ENCODE measurements around the gene TYK2.
"Not testable (repeated sequence)": the region's sequence is repeated elsewhere in the genome, so short reads cannot be mapped to it uniquely, and the experiment has no call there.

Gene TYK2

GRCh38 chr19:10368101-10368803 is 12.1 kb downstream of the TYK2 start:
- DNase-seq = no peak

DNA sequence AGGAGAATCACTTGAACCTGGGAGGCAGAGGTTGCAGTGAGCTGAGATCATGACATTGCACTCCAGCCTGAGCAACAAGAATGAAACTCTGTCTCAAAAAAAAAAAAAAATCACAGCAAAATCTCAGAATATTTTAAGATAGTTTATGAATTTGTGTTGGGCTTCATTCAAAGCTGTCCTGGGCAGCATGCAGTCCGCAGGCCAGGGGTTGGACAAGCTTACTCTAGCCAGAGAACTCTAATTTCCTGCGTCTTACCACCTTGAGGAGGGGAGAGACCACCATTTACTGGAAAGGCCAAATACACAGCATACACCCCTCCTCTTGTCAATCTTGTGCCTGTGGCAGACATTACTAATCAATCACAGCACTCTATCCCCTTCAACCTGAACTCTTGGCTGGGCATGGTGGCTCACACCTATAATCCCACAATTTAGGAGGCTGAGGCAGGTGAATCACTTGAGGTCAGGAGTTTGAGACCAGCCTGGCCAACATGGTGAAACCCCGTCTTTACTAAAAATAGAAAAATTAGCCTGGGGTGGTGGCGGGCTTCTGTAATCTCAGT is 13.3 kb downstream of the TYK2 start:
- not testable (repeated sequence) for DNase-seq

DNA sequence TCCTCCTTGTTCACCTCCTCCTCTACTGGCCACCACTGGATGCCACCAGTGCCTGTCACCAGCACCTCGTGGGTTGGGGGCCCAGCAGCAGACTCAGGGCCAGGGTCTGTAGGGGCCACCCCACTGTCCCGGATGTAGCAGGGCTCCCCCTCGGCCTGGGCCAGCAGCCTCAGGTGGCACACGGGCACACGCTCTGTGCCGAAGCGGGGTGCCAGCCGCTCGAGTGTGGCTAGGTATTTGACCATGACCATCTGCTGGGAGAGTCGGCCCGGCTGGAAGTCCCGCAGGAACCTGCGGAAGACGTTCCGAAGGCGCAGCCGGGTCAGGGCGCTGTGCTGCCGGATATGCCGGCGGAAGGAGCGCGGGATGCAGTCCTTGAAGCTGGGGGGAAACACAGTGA is 14.9 kb downstream of the TYK2 start:
- no peak for DNase-seq

GRCh38 chr19:10364644-10365043 is 15.7 kb downstream of the TYK2 start:
- DNase-seq = no peak

DNA sequence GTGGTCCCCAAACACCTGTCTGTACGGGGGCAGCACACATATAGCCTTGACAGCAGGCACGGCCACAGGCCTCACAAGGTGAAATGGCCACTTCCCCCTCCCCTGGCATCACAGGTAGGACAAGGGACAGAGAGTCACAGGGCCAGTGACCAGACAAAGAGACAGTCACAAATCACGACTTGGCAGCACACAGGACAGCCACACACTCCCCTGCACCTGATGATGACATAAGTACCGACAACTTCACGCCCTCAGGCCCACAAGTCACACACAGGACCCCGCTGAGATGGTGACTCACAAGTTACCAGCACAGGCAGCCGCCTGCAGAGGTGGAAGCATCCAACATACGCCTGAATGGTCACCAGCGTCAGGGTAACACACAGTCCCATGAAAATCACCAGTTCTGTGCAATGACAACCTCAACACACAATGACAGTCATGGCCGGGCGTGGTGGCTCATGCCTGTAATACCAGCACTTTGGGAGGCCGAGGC is 16.5 kb downstream of the TYK2 start:
- DNase-seq = no peak

DNA sequence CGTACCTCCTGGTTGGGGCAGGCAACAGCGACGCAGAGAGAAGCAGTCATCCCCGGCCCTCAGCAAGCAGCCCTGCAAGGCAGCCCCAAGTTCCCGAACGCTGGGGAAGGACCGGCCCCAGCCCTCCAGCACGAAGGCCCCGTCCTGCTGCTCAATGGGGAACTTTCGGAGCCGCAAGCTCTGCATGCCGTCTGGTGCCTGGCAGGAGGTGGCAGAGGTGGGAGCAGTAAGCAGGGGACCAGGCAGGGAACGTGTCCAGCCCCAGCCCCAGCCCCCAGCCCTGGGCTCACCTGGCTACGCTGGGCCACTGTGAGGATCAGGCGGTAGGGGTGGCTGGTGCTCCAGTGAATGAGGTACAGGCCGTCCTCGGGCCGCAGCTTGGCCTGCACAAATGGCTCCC is 18.1 kb downstream of the TYK2 start:
- no peak for DNase-seq

DNA sequence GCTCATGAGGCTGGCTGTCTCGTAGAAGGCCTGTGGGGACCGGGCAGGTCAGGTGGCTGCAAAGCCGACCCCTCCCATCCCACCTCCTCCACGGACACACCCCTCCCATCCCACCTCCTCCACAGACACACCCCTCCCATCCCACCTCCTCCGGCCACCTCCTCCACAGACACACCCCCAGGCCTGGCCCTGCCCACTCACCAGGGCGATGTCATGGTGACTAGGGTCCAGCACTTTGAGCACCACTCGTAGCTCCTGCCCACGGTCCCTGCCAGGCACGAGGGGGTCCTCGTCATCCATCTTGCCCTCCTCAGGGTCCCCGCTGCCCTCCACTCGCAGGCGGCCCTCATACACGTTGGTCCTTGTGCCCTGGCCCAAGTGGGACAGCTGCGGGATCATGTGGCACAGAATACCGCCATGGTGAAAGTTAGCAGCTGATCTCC is 18.8 kb downstream of the TYK2 start:
- no peak for DNase-seq

GRCh38 chr19:10356431-10356830 is 23.9 kb downstream of the TYK2 start:
- no peak for DNase-seq

GRCh38 chr19:10353793-10354391 is 26.5 kb downstream of the TYK2 start:
- peak in 3 of 6 experiments; percentile 13 to 21 (median 19) for DNase-seq

DNA sequence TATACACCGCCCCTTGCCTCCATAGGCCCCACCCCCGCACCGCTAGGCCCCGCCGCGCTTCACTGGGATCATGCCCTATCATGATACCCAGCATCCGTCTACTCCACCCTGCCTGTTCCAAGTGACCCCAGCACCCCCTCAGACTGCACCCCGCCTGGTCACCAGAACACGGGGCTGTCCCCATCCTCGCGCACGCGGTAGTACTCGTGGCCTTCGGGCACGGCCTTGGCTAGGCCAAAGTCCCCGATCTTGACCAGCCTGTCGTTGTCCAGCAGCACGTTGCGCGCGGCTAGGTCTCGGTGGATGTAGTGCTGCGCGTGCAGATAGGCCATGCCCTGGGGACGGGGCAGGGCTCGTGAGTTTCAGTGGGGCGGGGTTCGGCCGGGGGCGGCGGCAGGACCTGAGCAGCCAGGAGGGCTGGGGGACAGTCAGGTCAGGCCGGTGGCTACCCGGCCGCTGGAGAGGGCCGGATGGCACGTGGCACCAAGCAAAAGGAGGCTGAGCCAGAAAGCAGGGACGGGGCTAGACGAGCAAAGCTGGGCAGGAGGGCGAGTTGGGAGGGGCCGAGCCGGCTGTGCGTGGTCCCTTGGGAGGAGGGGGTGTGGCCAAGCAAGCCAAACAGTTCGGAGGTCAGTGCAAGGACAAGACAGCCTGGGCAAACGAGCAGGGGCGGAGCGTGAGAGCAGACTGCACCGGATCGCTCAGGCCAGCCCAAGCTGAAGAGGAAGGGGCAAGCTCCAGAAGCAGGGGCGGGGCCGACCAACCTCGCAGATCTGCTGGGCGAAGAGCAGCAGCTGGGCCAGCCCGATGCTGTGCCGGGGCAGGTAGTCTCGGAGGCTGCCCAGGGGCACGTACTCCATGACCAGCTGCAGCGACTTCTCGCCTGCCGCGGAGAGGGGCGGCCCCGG is 27.4 kb downstream of the TYK2 start:
- DNase-seq = no peak

- DNase-seq = no peak
Measured at GRCh38 chr19:10346509-10346908, 33.9 kb downstream of the TYK2 start.

DNA sequence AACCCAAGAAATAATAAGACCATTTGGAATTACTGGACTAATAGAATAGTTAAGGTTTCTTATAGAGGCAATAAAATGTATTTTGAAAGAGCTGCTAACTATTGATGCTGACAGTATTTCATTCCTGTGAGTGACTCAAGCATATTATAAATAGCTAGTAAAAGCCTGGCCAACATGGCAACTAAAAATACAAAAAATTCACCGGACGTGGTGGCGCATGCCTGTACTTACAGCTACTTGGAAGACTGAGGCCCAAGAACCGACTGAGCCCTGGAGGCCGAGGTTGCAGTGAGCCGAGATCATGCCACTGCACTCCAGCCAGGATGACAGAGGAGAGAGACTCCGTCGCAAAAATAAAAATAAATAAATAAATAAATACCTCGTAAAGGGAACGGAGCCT is 35.6 kb downstream of the TYK2 start:
- no peak for DNase-seq

DNA sequence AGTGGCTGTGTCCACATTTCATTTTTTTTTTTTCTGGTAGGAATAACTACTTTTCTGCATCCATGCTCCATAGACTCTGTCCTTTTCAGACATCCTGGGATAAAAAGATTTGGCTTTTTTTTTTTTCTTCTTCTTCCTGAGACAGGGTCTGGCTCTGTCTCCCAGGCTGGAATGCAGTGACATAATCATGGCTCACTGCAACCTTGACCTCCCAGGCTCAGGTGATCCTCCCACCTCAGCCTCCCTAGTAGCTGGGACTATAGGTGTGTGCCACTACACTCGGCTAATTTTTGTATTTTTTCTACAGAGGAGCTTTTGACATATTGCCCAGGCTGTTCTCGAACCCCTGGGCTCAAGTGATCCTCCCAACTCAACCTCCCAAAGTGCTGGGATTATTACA is 36.9 kb downstream of the TYK2 start:
- DNase-seq = no peak

- no peak for DNase-seq
Measured at GRCh38 chr19:10339977-10340376, 40.4 kb downstream of the TYK2 start.

DNA sequence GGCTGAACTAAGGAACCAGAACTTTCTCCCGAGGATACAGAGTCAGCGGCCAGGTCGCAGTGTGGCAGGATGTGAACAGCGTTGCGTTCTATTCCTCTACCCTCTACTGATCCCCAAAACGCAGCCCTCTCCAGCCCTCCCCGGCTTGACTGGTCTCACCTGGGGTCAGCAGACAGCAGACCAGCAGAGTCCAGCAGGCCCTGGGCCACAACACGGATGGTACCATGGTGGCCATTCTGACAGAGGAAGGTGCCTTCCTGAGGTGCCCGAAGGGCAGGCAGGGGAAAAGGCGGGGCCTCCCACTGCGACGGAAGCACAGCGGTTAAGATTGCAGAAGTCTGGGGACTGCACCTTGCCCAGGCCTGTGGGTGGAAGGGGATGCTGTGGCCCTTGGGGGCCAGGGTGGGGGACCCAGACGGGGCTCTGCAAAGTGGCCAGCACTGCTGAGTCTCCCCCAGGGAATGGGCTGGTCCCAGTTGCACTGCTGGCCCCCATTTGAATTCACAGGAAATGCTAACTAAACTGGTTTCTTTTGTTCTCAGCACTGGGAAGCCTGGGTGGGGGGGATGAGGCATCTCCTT is 40.9 kb downstream of the TYK2 start, which contains the start of gene ICAM3:
ICAM3 (minus strand) TSS at position 245 of the 581 bp plus-strand sequence; CDS start at position 235, 10 bp downstream.
- DNase-seq = peak in 5 of 6 experiments; percentile 26 to 62 (median 39)

DNA sequence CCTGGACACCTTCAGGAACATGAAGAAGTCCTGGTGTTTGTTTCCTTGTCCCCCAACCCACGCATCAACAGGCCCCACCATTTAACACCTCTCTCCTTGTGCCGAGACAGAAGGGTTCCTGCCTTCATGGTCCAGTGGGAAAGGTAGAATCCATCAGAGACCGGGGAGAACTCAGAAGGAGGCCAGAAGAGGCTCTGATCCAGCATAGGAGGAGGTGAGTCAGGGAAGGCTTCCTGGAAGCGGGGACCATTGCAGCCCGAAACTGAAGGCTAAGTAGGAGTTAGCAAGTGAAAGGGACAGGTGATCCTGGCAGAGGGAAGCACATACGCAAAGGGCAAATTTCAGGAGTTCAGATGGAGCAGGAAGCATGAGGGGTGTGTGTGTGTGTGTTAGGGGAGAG is 41.4 kb downstream of the TYK2 start:
- DNase-seq = no peak

GRCh38 chr19:10336725-10337124 is 43.6 kb downstream of the TYK2 start:
- not testable (repeated sequence) for DNase-seq

- DNase-seq = no peak
Measured at GRCh38 chr19:10335352-10335985, 44.9 kb downstream of the TYK2 start.

- DNase-seq = peak in 3 of 6 experiments; percentile 11 to 14 (median 12)
Measured at GRCh38 chr19:10334588-10335351, 45.6 kb downstream of the TYK2 start.

- no peak for DNase-seq
Measured at GRCh38 chr19:10333758-10334587, 46.4 kb downstream of the TYK2 start.
